GM19193 (cell line): ENCODE results near the gene RPS18.
A peak's percentile ranks its signal among the peaks of the same experiment; 100 is the strongest.

ENCODE experiments used
- POLR2A ChIP-seq: IDR thresholded peaks from 4 replicates; pipeline ENCODE4 v1.6.1; 2011; ENCODE audit not compliant: insufficient read depth, insufficient read length; ENCODE audit errors: extremely low read depth

The RPS18 gene

GRCh38 chr6:33271468-33272274 lies at the start of gene RPS18, which contains the start of gene VPS52:
RPS18 (plus strand) TSS chr6:33272075; CDS start chr6:33272120, 45 bp downstream.
VPS52 (minus strand) TSS chr6:33271876; CDS start chr6:33271675, 201 bp downstream.
- TF ChIP-seq POLR2A = peak; percentile 99

GRCh38 chr6:33235221-33235634 lies 36.6 kb upstream of the RPS18 start:
- TF ChIP-seq POLR2A = no peak

- TF ChIP-seq POLR2A = no peak
Observed at GRCh38 chr6:33236328-33236727, 35.5 kb upstream of the RPS18 start.

- TF ChIP-seq POLR2A = no peak
Observed at GRCh38 chr6:33236852-33237251, 35.0 kb upstream of the RPS18 start.

DNA sequence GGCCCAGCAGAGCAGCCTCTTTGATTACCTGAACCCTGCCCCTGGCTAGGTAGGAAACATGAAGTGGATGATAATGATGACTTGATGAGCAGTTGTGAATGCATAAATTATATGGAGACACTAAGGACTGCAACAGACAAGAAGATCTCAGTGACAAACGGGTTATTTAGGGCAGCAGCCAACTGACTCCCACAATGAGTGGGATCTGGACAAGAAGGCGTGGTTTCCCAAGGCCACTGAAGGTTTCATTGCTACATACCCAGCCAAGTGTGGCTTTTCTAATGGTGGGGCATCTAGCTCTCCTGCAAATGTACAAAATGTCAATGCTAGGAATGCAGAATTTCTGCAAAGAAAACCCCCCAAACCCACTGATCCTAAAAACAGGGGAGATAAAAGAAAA lies 34.1 kb upstream of the RPS18 start:
- no peak for TF ChIP-seq POLR2A

DNA sequence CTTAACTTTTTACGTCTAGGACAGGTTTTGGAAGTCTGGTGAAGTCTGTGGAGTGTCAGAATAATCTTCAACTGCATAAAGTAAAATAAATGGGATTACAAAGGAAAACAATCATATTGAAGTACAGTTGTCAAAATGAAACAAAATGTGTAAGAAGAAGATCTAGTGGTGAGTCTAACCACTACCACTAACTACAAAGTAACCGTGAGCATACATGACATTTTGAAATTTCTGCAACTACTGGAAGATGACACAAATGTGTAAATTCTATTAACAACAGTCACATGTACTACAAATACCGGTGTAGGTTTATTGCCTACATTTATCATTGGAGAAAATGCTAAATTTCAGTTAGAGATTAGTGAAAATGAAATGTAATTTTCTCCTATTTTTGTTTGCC lies 29.9 kb upstream of the RPS18 start:
- TF ChIP-seq POLR2A = no peak

GRCh38 chr6:33243476-33243875 lies 28.4 kb upstream of the RPS18 start:
- no peak for TF ChIP-seq POLR2A

- TF ChIP-seq POLR2A = no peak
Observed at GRCh38 chr6:33247977-33248642, 23.8 kb upstream of the RPS18 start.

- TF ChIP-seq POLR2A = no peak
Observed at GRCh38 chr6:33248643-33248931, 23.3 kb upstream of the RPS18 start.

- peak; percentile 91 for TF ChIP-seq POLR2A
Observed at GRCh38 chr6:33248932-33249731, 22.7 kb upstream of the RPS18 start.

DNA sequence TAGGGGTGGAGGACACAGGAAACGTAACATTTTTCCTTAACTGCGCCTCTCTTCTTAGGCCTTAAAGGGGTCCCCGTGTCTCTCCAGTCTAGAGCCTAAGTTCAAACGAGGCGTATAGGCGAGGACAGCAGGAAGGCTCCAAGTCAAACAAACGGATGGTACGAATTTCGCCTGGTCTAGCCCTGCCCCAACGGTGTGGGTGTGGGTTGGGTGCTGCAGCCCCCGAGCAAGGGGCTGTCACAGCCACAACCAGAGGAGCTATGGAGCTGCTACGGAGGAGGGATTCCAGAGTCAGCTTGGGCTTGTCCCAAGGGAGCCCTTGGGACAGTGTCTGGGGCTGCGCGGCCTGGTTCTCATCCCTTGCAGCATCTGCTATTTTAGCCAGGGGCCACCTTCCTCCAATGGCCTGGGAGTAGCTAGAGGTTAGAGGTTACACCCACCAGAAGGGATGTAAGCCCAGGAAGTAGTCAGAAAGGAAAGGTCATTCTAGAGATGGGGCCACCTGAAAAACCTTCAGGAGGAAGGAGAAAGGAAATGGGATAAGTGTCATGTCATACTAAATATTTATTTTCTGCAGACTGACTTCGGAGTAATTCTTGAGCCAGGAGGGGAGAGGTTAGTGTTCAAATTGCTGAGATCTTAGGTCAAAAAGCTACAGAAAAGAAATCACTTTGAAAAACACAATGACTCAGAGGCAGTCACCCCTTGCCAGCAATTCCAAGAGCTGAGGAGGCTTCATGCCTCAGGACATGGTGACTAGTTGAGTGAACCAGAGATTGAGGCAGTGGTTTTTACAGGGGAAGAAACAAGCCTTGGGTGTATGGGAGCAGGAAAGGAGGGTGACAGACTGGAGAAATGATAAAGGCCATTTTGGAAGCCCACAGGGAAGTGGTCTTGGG lies 21.9 kb upstream of the RPS18 start:
- no peak for TF ChIP-seq POLR2A

GRCh38 chr6:33250731-33251130 lies 21.1 kb upstream of the RPS18 start:
- no peak for TF ChIP-seq POLR2A

DNA sequence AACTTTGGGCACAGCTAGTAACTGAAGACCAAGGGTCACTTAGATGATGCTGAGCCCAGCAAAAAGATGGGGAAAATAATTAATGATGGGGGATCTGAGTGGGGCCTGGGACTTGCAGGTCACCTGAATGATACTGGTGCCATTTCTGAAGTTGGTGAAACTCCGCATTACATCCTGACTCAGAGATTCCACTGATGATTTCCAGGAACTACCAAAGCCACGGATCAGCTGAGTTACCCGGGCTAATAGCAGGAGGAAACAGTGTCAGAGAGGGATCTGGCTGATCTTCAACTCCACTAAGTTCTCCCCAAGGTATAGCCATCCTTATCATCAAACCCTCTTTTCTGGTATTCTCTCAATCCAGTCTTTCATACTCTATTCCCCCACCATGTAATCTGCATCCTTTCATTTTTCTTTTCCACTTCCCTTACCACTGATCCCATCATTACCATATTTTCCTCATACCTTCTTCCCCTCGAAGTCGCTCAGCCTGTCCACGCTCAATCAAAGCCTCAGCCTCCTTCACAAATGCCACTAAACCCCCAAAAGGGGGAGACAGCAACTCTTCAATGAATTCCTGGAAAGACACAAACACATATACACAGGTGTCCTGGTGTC lies 20.4 kb upstream of the RPS18 start:
- no peak for TF ChIP-seq POLR2A

DNA sequence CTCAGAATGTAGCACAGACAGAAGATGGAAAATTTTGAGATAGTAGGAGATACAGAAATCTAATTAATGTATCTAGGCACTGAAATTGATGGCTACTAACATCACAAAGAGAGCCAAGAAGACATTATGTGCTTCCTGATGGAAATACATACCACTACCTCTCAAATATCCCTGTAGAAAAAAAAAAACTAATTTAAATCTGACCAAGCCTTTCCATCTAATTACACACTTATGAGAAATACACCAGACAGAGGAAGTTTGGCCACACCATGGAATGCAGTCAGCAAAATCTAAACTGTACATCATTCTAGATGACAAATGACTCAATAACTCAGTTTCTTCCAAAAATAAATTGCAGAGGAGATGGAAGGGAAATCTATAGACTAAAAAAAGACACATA lies 19.1 kb upstream of the RPS18 start:
- no peak for TF ChIP-seq POLR2A
